Mesenchymal stem cell (in vitro differentiated cells and primary cell): ENCODE data around the gene TMEM253. TPM values are rescaled to one million over a fixed set of nuclear protein-coding genes. Genes with fewer than 3 reads are reported as not detected.

Experiments
- DNase-seq: peaks from one replicate; pipeline ENCODE4 v3.0.0-alpha.2; 2013
- H2AFZ ChIP-seq: one replicate; pipeline ENCODE4 v1.6.1; 2013; ENCODE audit warnings: low read depth, mild to moderate bottlenecking, control low read depth, inconsistent platforms, low read length, moderate library complexity
- H2AK5ac ChIP-seq: 2 replicates; pipeline ENCODE4 v1.6.1; 2013; ENCODE audit warnings: low read length, moderate library complexity, mild to moderate bottlenecking, inconsistent platforms; ENCODE audit not compliant: severe bottlenecking
- H2BK120ac ChIP-seq: one replicate; pipeline ENCODE4 v1.6.1; 2013; ENCODE audit warnings: low read depth, mild to moderate bottlenecking, inconsistent platforms, low read length, moderate library complexity
- H2BK12ac ChIP-seq, 2 experiments: one replicate each; pipeline ENCODE4 v1.6.1; 2013; ENCODE audit warnings: inconsistent platforms in 2 of 2, low read length in 2 of 2, mild to moderate bottlenecking in 2 of 2, moderate library complexity in 2 of 2, control low read depth in 1 of 2
- H2BK15ac ChIP-seq: one replicate; pipeline ENCODE4 v1.6.1; 2013; ENCODE audit warnings: mild to moderate bottlenecking, low read depth, inconsistent platforms; ENCODE audit not compliant: poor library complexity, severe bottlenecking
- H2BK5ac ChIP-seq: 2 replicates; pipeline ENCODE4 v1.6.1; 2013; ENCODE audit warnings: low read depth, mild to moderate bottlenecking, low read length, control low read depth, inconsistent platforms; ENCODE audit not compliant: poor library complexity, severe bottlenecking
- H3K14ac ChIP-seq, 2 experiments: one replicate each; pipeline ENCODE4 v1.6.1; 2013; ENCODE audit warnings: inconsistent platforms in 2 of 2, low read length in 2 of 2, control low read depth in 1 of 2, mild to moderate bottlenecking in 1 of 2, moderate library complexity in 1 of 2
- H3K18ac ChIP-seq, 2 experiments: one replicate each; pipeline ENCODE4 v1.6.1; 2013; ENCODE audit warnings: inconsistent platforms in 2 of 2, low read length in 2 of 2, control low read depth in 1 of 2, low read depth in 1 of 2, mild to moderate bottlenecking in 1 of 2
- H3K23ac ChIP-seq, 2 experiments: one replicate each; pipeline ENCODE4 v1.6.1; 2013; ENCODE audit warnings: inconsistent platforms in 2 of 2, low read length in 2 of 2, mild to moderate bottlenecking in 2 of 2, moderate library complexity in 2 of 2, control low read depth in 1 of 2
- H3K27ac ChIP-seq: 2 replicates; pipeline ENCODE4 v1.5.1; 2013; ENCODE audit warnings: mild to moderate bottlenecking, moderate library complexity, low read length, control low read depth, inconsistent platforms; ENCODE audit not compliant: poor library complexity, severe bottlenecking
- H3K27me3 ChIP-seq, 2 experiments: 2 replicates each; pipeline versions ENCODE4 v1.6.1 to v1.7.0; 2013; ENCODE audit warnings: low read length in 2 of 2, mild to moderate bottlenecking in 2 of 2, moderate library complexity in 2 of 2, control low read depth in 1 of 2, inconsistent platforms in 1 of 2; ENCODE audit not compliant: control insufficient read depth in 1 of 2, insufficient read depth in 1 of 2
- H3K36me3 ChIP-seq, 2 experiments: 2 replicates each; pipeline versions ENCODE4 v1.6.1 to v1.7.0; 2013; ENCODE audit warnings: low read length in 2 of 2, control low read depth in 1 of 2, inconsistent platforms in 1 of 2, low read depth in 1 of 2, mild to moderate bottlenecking in 1 of 2; ENCODE audit not compliant: insufficient read depth in 2 of 2, control insufficient read depth in 1 of 2
- H3K4ac ChIP-seq, 2 experiments: one replicate each; pipeline ENCODE4 v1.6.1; 2013; ENCODE audit warnings: inconsistent platforms in 2 of 2, low read length in 2 of 2, mild to moderate bottlenecking in 2 of 2, moderate library complexity in 2 of 2, control low read depth in 1 of 2, low read depth in 1 of 2
- H3K4me1 ChIP-seq: 2 replicates; pipeline ENCODE4 v1.6.1; 2013; ENCODE audit warnings: low read depth, low read length, control low read depth; ENCODE audit not compliant: control insufficient read depth, insufficient read depth
- H3K4me2 ChIP-seq: 2 replicates; pipeline ENCODE4 v1.6.1; 2013; ENCODE audit warnings: low read length, mild to moderate bottlenecking, inconsistent platforms; ENCODE audit not compliant: poor library complexity, severe bottlenecking
- H3K4me3 ChIP-seq, 2 experiments: 2 replicates each; pipeline versions ENCODE4 v1.5.1 to v1.7.0; 2013; ENCODE audit warnings: low read length in 2 of 2, mild to moderate bottlenecking in 2 of 2, control low read depth in 1 of 2, low read depth in 1 of 2; ENCODE audit not compliant: insufficient read depth in 1 of 2
- H3K79me1 ChIP-seq: replicated peaks from 2 replicates; pipeline ENCODE4 v1.6.1; 2013; ENCODE audit warnings: mild to moderate bottlenecking, control low read depth, low read length, inconsistent platforms; ENCODE audit not compliant: poor library complexity, severe bottlenecking
- H3K9ac ChIP-seq: 2 replicates; pipeline ENCODE4 v1.7.0; 2013; ENCODE audit warnings: mild to moderate bottlenecking, low read length, moderate library complexity
- H3K9me3 ChIP-seq: 2 replicates; pipeline ENCODE4 v1.7.0; 2013; ENCODE audit warnings: mild to moderate bottlenecking, low read length; ENCODE audit not compliant: control insufficient read depth
- H4K8ac ChIP-seq: one replicate; pipeline ENCODE4 v1.6.1; 2013; ENCODE audit warnings: inconsistent platforms, mild to moderate bottlenecking, low read length, moderate library complexity
- H4K91ac ChIP-seq: one replicate; pipeline ENCODE4 v1.6.1; 2013; ENCODE audit warnings: mild to moderate bottlenecking, low read length, inconsistent platforms
- WGBS: methylation state at CpG from one replicate; pipeline ENCODE4 v1.1.7; 2013; ENCODE audit warnings: mixed read lengths; 5-methylcytosine and 5-hydroxymethylcytosine counted together
- small RNA-seq: library from polyadenylated mRNA; stranded (forward); fragments of <200 nt; extraction: miRNeasy Mini kit (QIAGEN cat#:217004); gene quantifications from one replicate; pipeline ENCODE3, GENCODE V24; 2013; ENCODE audit warnings: low read depth

Gene TMEM253

GRCh38 chr14:21145437-21145836, 44.6 kb downstream of the TMEM253 start:
- Histone ChIP-seq H2BK5ac (no peak overlapping the region), H3K9me3 (peaks cover 14% of the 10 kb centered on the region), H3K4me1 (no peaks in the 10 kb centered on the region), H4K91ac (no peak overlapping the region), H2BK120ac (no peak overlapping the region), H2AK5ac (no peak overlapping the region), H3K4me3 (no peak overlapping the region), H3K9ac (no peak overlapping the region), H3K14ac (no peak overlapping the region), H3K27me3 (peaks cover 0 to under 1% of the 10 kb centered on the region in 2 experiments), H3K27ac (no peak overlapping the region), H3K18ac (no peak overlapping the region), H2AFZ (no peak overlapping the region), H3K36me3 (no peaks in the 10 kb centered on the region), H3K4me2 (no peak overlapping the region), H3K79me1 (no peaks in the 10 kb centered on the region), H3K23ac (no peak overlapping the region), H3K4ac (no peak overlapping the region), H2BK15ac (no peak overlapping the region), H2BK12ac (no peak overlapping the region), H4K8ac (no peak overlapping the region)
- DNase-seq: no peak

GRCh38 chr14:21149641-21150367, 48.9 kb downstream of the TMEM253 start:
- H3K36me3 ChIP-seq: no peaks in the 10 kb centered on the region
- no peak overlapping the region for H2BK12ac ChIP-seq
- H3K79me1 ChIP-seq: no peaks in the 10 kb centered on the region
- no peak overlapping the region for H2AFZ ChIP-seq
- no peak overlapping the region for H3K18ac ChIP-seq
- H3K27ac ChIP-seq: no peak overlapping the region
- no peak overlapping the region for H3K23ac ChIP-seq
- H4K8ac ChIP-seq: no peak overlapping the region
- H3K4me2 ChIP-seq: no peak overlapping the region
- no peak overlapping the region for H2BK5ac ChIP-seq
- H3K4ac ChIP-seq: no peak overlapping the region
- no peak for DNase-seq
- H2BK15ac ChIP-seq: no peak overlapping the region
- H3K27me3 ChIP-seq: peaks cover under 1 to 12% of the 10 kb centered on the region in 2 experiments
- no peak overlapping the region for H2AK5ac ChIP-seq
- H3K9ac ChIP-seq: no peak overlapping the region
- no peak overlapping the region for H3K4me3 ChIP-seq
- no peaks in the 10 kb centered on the region for H3K4me1 ChIP-seq
- no peak overlapping the region for H3K14ac ChIP-seq
- 86% methylated on average over 4 of the region's 4 CpGs for WGBS
- H4K91ac ChIP-seq: no peak overlapping the region
- H2BK120ac ChIP-seq: no peak overlapping the region
- peaks cover 9% of the 10 kb centered on the region for H3K9me3 ChIP-seq

Small RNA genes lying within 50 kb of the gene (small RNA-seq; reads per million reads assigned to genes)
- gene RNU6-252P: not detected
